ENCODE data around the gene JPH4.

GRCh38 chr14:23529016-23529415, 49.6 kb downstream of the JPH4 start:
- TF ChIP-seq CTCF (IDR thresholded peaks at IDR 0.05) (no peak), POLR2A (IDR thresholded peaks at IDR 0.05) (no peak)
